NCI-H2107 treated with DMSO at 0.1 percent for 48 hours (cell line): ENCODE measurements around the gene MRM3.
"Not testable (repeated sequence)": the region's sequence is repeated elsewhere in the genome, so short reads cannot be mapped to it uniquely, and the experiment has no call there.

ENCODE experiments used
- DNase-seq: peaks from one replicate; lab custom pipeline; 2025; ENCODE audit not compliant: unreplicated experiment; lab: John Stamatoyannopoulos, UW

Gene MRM3

DNA sequence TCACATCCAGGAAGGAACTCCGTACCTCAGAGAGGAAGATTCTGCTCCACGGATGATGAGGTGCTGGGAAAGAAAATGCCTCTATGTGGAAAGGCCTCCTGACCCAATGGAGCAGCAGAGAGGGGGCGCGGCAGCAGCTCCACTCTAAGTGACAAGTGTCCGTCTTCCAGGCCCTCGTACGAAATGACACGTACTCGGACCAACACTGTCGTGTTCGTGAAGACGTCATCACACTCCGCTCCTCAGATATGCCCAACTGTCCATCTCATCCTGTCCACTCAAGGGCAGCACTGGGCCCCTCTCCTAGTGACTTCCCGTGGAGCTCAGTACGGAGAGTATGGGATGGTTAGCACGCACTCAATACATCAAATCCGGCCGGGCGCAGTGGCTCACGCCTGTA, 32.2 kb downstream of the MRM3 start:
- no peak for DNase-seq

DNA sequence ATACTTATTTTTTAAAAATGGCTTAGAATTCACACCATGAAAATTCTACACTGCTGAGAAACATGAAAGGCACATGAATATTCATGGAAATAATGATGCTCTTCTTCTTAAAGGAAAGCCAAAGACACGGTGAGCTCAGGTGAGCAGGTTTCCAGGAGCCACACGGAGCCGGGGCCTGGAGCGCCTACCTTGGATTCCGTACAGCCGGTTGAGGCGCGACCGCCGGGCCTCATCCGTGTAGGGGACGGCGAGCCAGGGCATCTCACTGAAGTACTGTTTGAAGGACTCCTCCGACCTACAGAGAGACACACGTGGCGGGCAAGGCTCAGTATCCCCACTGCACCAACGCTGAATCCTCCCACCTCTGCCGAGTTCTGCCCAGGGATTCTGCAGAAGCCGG, 37.1 kb downstream of the MRM3 start:
- DNase-seq: no peak

- DNase-seq: no peak
Measured at GRCh38 chr17:823501-823902, 41.3 kb downstream of the MRM3 start.

GRCh38 chr17:824378-824777, 42.2 kb downstream of the MRM3 start:
- DNase-seq: no peak

DNA sequence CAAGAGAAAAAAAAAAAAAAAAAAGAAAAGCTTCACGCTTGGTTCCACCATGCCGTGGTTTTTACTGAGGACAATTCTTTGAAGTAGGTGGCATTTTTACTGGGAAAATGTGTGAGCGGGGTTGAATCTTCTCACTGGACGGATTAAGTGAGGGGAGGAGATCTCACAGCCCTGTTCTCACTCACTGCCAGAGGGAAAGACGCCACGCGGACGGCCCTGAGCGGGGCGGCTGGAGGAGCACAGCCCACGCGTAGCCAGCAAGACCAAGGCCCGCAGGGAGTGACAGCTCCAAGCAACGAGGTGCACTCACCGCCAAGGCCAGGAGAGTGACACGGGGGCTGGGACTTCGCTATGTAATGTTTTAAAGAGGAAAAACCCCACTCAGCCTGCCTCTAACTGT, 43.1 kb downstream of the MRM3 start:
- DNase-seq: no peak

- no peak for DNase-seq
Measured at GRCh38 chr17:826778-827177, 44.6 kb downstream of the MRM3 start.

DNA sequence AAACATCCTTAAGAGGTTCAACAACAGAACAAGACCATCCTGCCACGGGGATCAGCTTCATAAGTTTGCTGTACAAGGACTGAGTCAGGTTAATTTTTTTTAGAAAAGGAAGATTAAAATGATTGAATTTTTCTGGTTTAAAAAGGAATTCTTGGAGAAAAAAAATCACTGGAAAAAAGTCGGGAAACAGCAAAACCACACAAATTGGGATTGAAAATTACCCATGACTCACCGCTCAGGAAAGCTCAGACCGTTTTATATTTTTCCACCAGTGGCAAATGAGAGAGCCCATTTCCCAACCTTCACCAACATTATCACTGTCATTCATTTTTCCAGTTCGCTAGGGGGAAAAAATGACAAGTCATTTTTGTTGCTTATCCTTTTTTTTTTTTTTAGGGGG, 46.6 kb downstream of the MRM3 start:
- no peak for DNase-seq

DNA sequence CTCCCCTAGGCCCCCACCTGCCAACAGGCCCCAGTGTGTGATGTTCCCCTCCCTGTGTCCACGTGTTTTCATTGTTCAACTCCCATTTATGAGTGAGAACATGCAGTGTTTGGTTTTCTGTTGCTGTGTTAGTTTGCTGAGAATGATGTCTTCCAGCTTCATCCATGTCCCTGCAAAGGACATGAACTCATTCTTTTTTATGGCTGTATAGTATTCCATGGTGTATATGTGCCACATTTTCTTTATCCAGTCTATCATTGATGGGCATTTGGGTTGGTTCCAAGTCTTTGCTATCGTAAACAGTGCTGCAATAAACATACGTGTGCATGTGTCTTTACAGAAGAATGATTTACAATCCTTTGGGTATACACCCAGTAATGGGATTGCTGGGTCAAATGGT, 47.5 kb downstream of the MRM3 start:
- DNase-seq: not testable (repeated sequence)

DNA sequence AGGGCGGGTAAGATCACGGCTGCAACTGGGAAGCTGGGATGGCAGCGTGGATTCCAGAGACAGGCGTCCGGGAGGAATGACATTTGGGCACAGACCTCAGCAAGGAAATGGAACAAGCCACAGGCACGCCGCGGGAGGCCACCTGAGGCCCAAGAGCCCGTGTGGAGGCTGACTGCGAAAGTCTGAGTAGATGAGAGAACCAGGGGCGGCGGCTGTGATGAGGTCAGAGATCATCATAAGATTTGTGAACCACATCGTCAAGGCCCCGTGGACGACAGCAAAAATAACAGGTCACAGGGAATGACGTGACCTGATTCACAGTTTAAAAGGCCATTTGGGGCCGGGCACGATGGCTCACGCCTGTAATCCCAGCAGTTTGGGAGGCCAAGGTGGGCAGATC, 48.2 kb downstream of the MRM3 start:
- DNase-seq: no peak

DNA sequence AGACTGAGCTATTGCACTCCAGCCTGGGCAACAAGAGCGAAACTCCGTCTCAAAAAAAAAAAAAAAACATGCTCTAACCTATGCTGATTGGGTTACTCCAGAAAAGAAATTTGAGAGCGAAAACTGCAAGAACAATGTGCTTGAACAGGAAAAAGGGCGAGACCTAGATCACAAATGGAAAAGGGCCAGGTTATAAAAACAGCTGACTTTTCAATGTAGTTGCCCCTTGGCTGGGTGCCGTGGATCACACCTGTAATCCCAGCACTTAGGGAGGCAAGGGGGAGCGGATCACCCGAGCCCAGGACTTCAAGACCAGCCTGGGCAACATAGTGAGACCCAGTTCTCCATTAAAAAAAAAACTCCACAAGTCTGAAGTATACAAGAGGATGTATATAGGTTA, 48.8 kb downstream of the MRM3 start:
- DNase-seq: no peak

- no peak for DNase-seq
Measured at GRCh38 chr17:834136-834535, 52.0 kb downstream of the MRM3 start.

DNA sequence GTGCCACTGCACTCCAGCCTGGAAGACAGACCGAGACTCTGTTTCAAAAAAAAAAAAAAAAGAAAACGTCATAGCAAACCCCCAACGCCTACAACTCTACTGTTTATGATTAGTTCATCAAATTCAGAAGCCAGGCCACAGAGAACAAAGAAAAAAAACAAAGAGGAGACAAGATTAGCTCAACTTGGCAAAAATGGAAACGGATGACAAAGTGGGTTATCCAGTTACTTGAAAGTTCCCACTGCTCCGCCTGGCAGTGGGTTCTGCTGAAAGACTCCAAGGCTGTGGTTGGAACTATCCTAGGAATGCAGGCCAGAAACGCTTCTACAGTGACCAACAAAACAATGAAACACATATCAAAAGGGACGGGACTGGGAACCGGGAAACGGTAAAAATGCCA, 53.1 kb downstream of the MRM3 start:
- DNase-seq: no peak

GRCh38 chr17:835721-836120, 53.6 kb downstream of the MRM3 start:
- DNase-seq: not testable (repeated sequence)

DNA sequence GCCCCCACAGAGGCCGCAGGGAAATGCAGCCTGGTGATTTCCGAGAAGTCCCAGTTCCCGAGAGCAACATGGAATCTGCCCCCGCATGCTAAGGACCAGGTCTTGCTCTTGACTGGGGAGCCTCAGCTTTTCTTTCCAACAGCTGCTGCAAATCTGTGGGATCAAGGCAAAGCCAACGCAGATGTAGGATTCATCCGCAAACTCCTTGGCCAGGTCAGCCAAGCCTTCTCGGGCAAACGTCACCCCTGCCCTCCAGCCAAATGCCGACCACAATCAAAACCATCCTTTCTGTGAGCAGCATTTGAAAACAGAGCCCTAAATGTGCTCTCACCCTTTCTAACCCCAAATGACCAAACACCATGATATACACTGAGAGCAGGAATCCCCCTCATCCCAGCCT, 54.0 kb downstream of the MRM3 start:
- DNase-seq: no peak

DNA sequence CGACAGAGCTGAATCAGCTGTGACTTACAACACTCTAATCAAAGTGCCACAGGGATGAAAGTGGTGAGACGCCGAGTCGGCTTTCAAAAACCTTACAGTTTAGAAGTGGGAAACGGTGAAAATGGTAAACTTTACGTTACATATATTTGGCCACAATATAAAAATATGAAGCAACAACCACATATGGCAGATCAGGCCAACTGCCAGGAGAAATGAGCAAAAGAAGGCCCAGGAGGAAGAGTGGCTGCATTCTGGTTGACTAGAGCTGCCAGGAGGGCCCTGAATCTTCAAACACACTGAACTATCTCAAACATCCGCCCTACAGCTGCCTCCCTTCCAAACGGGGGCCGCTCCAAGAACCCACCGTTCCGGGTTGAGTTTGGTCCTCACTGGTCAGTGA, 56.3 kb downstream of the MRM3 start:
- no peak for DNase-seq

DNA sequence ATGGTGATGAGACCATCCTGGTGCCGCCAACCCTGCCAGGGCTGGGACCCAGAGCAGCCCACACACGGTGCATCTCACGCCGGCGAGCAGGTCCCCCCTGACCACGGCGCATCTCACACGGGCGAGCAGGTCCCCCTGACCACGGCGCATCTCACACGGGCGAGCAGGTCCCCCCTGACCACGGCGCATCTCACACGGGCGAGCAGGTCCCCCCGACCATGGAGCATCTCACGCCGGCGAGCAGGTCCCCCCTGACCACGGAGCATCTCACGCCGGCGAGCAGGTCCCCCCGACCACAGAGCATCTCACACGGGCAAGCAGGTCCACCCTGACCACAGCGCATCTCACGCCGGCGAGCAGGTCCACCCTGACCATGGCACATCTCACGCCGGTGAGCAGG, 59.2 kb downstream of the MRM3 start:
- DNase-seq: no peak
